ENCODE results near the gene SLC66A2. TPM values are rescaled to one million over a fixed set of nuclear protein-coding genes. Genes with fewer than 3 reads are reported as not detected.

The SLC66A2 gene
- total RNA-seq, 1 experiment from 2014 or later, result 52.8 TPM

GRCh38 chr18:79955302-79956075 lies 4.0 kb upstream of the SLC66A2 start:
- DNase-seq (no peak), ATAC-seq (no peak)
- H3K9ac ChIP-seq (ENCODE audit: low read length), result no peak overlapping the region
- peaks cover 12% of the 10 kb centered on the region for H3K4me1 ChIP-seq (ENCODE audit: insufficient read depth, low read length)
- no peaks in the 10 kb centered on the region; the same call in 1 of the 2 replicates for H4K20me1 ChIP-seq (ENCODE audit: low read length)
- H3F3A ChIP-seq (ENCODE audit: low read length, unreplicated experiment), result no peaks in the 10 kb centered on the region
- peaks cover 6% of the 10 kb centered on the region for H3K79me2 ChIP-seq (ENCODE audit: low read length)
- intact Hi-C loops (cut with micrococcal nuclease), result no loop called here
- CTCF ChIA-PET, result no interaction called here
- H3K9me3 ChIP-seq (ENCODE audit: low read length), result no peaks in the 10 kb centered on the region
- H3K9me2 ChIP-seq (replicated peaks; ENCODE audit: low read length), result no peaks in the 10 kb centered on the region
- no peak overlapping the region for H2AFZ ChIP-seq (ENCODE audit: low read length)
- no peaks in the 10 kb centered on the region for H3K36me3 ChIP-seq (ENCODE audit: low read depth, low read length)
- BruUV-seq (replicated peaks), result no TSS peak
- no peak overlapping the region for H3K27ac ChIP-seq (ENCODE audit: low read length)
- TF ChIP-seq EZH2phosphoT487 (IDR thresholded peaks at IDR 0.05; ENCODE audit: borderline replicate concordance, low read length) (no peak), EZH2 (IDR thresholded peaks at IDR 0.05; ENCODE audit: low read length, unreplicated experiment) (no peak), CTCF (conservative IDR thresholded peaks at IDR 0.05; ENCODE audit: low read depth, low read length) (no peak)
- H3K4me2 ChIP-seq (ENCODE audit: low read length), result no peak overlapping the region
- no peak overlapping the region for H3K4me3 ChIP-seq (ENCODE audit: low read length)
- POLR2A ChIA-PET (ENCODE audit: unreplicated experiment), result no interaction called here
- H3K27me3 ChIP-seq (ENCODE audit: low read length), result no peaks in the 10 kb centered on the region

- Histone ChIP-seq H3K4me2 (ENCODE audit: low read length) (no peak overlapping the region), H2AFZ (ENCODE audit: low read length) (no peak overlapping the region), H3K36me3 (ENCODE audit: low read depth, low read length) (no peaks in the 10 kb centered on the region), H3K9ac (ENCODE audit: low read length) (no peak overlapping the region), H3F3A (ENCODE audit: low read length, unreplicated experiment) (no peaks in the 10 kb centered on the region), H3K79me2 (ENCODE audit: low read length) (peaks cover 13% of the 10 kb centered on the region), H3K9me2 (replicated peaks; ENCODE audit: low read length) (no peaks in the 10 kb centered on the region), H3K4me1 (ENCODE audit: insufficient read depth, low read length) (peaks cover 13% of the 10 kb centered on the region), H3K27me3 (ENCODE audit: low read length) (no peaks in the 10 kb centered on the region), H3K4me3 (ENCODE audit: low read length) (no peak overlapping the region), H4K20me1 (ENCODE audit: low read length) (peaks cover 3% of the 10 kb centered on the region; the same call in 1 of the 2 replicates), H3K27ac (ENCODE audit: low read length) (no peak overlapping the region), H3K9me3 (ENCODE audit: low read length) (no peaks in the 10 kb centered on the region)
- DNase-seq (no peak), ATAC-seq (no peak)
- intact Hi-C loops (cut with micrococcal nuclease), result no loop called here
- POLR2A ChIA-PET (ENCODE audit: unreplicated experiment), result no interaction called here
- TF ChIP-seq CTCF (conservative IDR thresholded peaks at IDR 0.05; ENCODE audit: low read depth, low read length) (no peak), EZH2 (IDR thresholded peaks at IDR 0.05; ENCODE audit: low read length, unreplicated experiment) (no peak), EZH2phosphoT487 (IDR thresholded peaks at IDR 0.05; ENCODE audit: borderline replicate concordance, low read length) (no peak)
- CTCF ChIA-PET, result no interaction called here
- no TSS peak for BruUV-seq (replicated peaks)
Observed at GRCh38 chr18:79954791-79955190, 3.3 kb upstream of the SLC66A2 start.

GRCh38 chr18:79953971-79954651 lies 2.7 kb upstream of the SLC66A2 start:
- DNase-seq (no peak), ATAC-seq (no peak)
- TF ChIP-seq EZH2 (IDR thresholded peaks at IDR 0.05; ENCODE audit: low read length, unreplicated experiment) (no peak), EZH2phosphoT487 (IDR thresholded peaks at IDR 0.05; ENCODE audit: borderline replicate concordance, low read length) (no peak), CTCF (conservative IDR thresholded peaks at IDR 0.05; ENCODE audit: low read depth, low read length) (no peak)
- Histone ChIP-seq H3K36me3 (ENCODE audit: low read depth, low read length) (no peaks in the 10 kb centered on the region; the same call in 1 of the 2 replicates), H3K9ac (ENCODE audit: low read length) (no peak overlapping the region), H3K9me2 (replicated peaks; ENCODE audit: low read length) (no peaks in the 10 kb centered on the region), H3K79me2 (ENCODE audit: low read length) (peaks cover 20% of the 10 kb centered on the region), H3K27ac (ENCODE audit: low read length) (no peak overlapping the region), H4K20me1 (ENCODE audit: low read length) (peaks cover 3% of the 10 kb centered on the region; the same call in 1 of the 2 replicates), H2AFZ (ENCODE audit: low read length) (no peak overlapping the region), H3K4me2 (ENCODE audit: low read length) (no peak overlapping the region), H3K9me3 (ENCODE audit: low read length) (no peaks in the 10 kb centered on the region), H3K4me3 (ENCODE audit: low read length) (no peak overlapping the region), H3K27me3 (ENCODE audit: low read length) (no peaks in the 10 kb centered on the region), H3F3A (ENCODE audit: low read length, unreplicated experiment) (no peaks in the 10 kb centered on the region), H3K4me1 (ENCODE audit: insufficient read depth, low read length) (peaks cover 8% of the 10 kb centered on the region)
- intact Hi-C loops (cut with micrococcal nuclease), result no loop called here
- ChIA-PET POLR2A (ENCODE audit: unreplicated experiment) (no interaction called here), CTCF (no interaction called here)
- no TSS peak for BruUV-seq (replicated peaks)
